Gastrocnemius medialis (tissue), 4 donors: ENCODE measurements around the gene CFAP221.

Experiments
- CTCF ChIP-seq, 5 experiments: fragments of 450-650 bp in 3 of 5; fragments of 200-600 bp in 2 of 5; sonication (generic) in 2 of 5; IDR thresholded peaks in 4 of 5; conservative IDR thresholded peaks in 1 of 5; 1 replicate in 4 of 5; 2 replicates in 1 of 5; pipeline ENCODE4 v1.5.1; 2016 to 2019; ENCODE audit warnings: antibody characterized with exemption in 5 of 5, mild to moderate bottlenecking in 3 of 5, moderate library complexity in 3 of 5
- POLR2A ChIP-seq, 2 donors: fragments of 450-650 bp; IDR thresholded peaks; one replicate each; pipeline ENCODE4 v1.6.1; 2017; ENCODE audit warnings: antibody characterized with exemption in 2 of 2, mild to moderate bottlenecking in 2 of 2, moderate library complexity in 2 of 2

DNA sequence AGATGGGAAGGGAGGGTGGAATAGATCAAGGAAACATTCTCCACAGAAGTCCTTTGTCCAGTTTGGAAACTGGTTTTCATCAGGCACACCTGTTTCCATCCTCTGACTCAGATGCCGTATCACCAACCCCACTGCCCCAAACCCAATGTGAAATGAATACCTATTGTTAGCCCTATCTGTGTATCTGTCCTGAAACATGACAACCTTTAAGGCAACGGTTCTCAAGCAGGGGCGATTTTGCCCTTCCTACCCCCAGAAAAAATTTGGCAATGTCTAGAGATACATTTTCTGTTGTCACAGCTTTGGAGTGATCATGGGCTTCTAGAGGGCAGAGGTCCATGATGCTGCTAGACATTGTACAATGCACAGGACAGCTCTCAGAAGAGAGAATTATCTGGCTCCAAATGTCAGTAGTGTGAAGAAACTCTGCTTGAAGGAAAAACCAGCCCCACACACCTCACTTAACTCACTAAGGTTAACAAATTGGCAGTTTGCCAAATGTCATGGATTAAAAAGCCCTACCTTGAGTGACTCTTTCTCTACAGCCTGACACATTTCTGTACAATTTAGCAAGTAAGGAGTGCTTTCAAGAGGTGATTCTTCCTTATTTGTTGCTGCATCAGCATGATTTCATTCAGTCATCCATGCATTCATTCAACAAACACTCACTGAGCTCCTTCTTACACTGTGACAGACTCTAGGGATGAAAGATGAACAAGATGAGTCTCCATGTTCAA lies 23.4 kb upstream of the CFAP221 start:
- TF ChIP-seq CTCF (IDR thresholded peaks at IDR 0.05 in 4 of 5, conservative IDR thresholded peaks at IDR 0.05 in 1 of 5) (no peak), POLR2A (IDR thresholded peaks at IDR 0.05) (no peak)
